Measurements from ENCODE around the gene C9orf50.

The C9orf50 gene

GRCh38 chr9:129572052-129572425 is 48.9 kb downstream of the C9orf50 start:
- Mint-ChIP-seq H3K9me3 (peaks cover 6% of the 10 kb centered on the region), H3K27me3 (peaks cover 32% of the 10 kb centered on the region), H3K4me3 (no peak overlapping the region), H3K27ac (no peak overlapping the region), H3K36me3 (ENCODE audit: low read depth) (no peaks in the 10 kb centered on the region), H3K4me1 (peaks cover 24% of the 10 kb centered on the region)
- DNase-seq (no peak), ATAC-seq (no peak)

DNA sequence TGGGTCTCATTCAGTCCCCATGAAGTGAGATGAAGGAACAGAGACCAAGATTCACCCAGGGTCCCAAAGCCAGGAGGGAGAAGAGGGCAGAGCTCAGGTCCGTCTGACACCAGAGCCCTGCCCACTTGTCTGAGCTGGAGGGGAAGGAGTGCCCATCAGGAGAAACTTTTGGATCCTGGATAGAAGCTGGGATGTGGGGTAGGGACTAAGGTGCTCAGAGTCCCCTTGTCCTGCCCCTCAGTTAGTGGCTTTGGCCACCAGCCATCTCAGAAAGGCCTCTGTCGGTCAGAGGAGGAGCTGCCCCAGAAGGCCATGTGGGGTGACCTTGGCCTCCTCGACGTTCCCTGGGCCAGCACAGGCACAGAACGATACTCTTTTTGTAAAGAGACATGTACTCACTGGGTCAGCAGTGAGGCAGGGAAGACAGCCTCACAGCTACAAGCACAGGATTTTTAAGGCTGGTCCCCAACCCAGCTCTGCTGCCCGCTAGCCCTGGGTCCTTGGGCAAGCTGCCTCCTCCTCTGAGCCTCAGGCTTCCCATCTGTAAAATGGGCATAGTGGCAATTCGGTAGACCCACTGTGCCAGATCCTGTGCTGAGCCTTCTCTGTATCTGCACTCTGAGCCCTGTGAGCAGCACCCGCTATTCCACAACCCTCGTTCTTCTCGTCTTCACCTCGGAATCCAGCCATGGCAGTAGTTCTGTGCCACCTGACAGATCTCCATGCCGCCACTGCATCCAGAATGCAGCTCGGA is 49.4 kb downstream of the C9orf50 start:
- Mint-ChIP-seq H3K36me3 (ENCODE audit: low read depth) (no peaks in the 10 kb centered on the region), H3K4me1 (peaks cover 24% of the 10 kb centered on the region), H3K9me3 (peaks cover 6% of the 10 kb centered on the region), H3K27me3 (peaks cover 37% of the 10 kb centered on the region), H3K4me3 (no peak overlapping the region), H3K27ac (no peak overlapping the region)
- no peak for DNase-seq
- ATAC-seq, result no peak

DNA sequence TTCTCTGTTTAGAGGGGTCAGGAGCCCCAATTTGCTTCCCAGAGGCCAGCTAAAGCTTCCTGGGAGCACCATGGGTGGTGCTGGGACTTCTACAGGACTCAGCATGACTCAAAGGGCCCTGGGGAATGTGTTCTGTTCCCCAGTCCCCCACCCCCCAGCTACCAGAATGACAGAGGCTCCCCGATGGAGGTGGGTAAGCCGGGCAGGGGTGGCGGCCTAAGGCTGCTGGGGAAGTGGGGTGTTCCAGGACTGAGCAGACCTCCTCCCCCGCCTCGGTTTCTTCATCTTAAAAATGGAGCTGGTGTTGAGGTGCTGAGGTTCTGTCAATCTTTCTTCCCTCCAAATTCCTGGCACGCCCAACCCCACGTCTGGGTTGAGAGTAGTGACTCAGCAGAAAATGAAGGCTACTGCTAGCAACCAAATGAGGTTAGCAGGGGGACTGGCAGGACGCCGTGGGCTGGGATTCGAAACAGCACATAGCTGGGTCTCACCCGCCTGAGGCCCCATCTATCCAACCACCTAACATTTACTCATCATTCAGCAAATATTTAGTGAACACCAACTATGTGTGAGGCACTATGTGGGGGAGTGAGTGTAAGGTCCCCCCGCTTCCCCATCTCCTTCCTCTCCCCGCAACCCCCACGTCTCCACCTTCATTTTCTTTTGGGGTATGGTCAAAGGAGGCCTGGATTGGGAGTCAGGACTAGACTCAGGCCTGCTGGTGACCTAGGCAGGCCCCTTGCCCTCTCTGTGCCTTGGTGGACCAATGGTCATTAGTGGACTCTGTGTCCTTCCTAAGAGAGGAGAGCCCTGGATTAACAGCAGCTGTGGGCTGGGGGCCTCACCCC is 50.2 kb downstream of the C9orf50 start:
- DNase-seq (peak; percentile 30), ATAC-seq (peak; percentile 53)
- H3K27me3 Mint-ChIP-seq, result peaks cover 36% of the 10 kb centered on the region
- no peaks in the 10 kb centered on the region for H3K36me3 Mint-ChIP-seq (ENCODE audit: low read depth)
- peaks cover 24% of the 10 kb centered on the region for H3K4me1 Mint-ChIP-seq
- H3K27ac Mint-ChIP-seq, result no peak overlapping the region
- no peak overlapping the region for H3K4me3 Mint-ChIP-seq
- H3K9me3 Mint-ChIP-seq, result peaks cover 6% of the 10 kb centered on the region

DNA sequence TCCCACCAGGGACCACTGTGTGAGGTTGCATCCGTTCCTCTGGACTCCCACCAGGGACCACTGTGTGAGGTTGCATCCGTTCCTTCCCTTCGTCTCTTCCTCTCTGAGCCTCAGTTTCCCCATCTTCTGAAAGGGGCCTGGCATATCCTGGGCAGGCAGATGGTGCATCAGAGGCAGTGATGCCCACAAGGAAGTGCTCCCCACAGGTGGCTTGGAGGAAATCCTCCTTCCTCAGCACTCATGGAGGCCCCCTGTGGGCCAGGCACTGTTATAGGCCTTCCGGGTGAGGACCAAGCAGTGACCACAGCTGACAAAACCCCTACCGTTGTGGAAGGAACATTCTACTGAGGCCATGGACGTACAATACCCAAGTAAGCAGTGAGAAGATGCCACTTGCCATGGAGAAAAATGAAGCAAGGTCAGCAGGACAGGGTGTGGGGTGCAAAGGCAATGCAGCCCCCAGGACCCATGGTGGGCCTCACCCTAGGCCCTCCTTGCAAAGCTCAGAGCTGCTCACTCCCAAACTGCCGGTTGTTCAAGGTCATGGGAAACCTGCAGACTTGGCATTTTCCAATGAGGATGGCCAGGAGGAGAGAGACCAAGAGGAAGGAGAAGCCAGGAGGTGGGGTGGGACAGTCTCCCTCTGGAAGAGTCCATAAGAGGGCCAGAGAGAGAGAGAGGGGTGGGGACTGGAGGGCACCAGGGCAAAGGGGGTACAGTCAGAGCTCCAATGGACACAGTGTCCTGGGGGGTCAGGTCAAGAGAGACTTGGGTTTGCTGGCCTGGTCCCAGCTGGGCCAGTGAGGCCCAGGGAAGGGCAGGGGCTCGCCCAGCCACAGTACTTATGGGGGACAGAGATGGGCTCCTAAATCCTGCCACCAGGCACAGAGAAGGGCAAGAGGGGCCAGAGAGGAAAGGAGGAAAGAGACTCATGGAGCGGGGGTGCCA is 51.1 kb downstream of the C9orf50 start:
- H3K4me1 Mint-ChIP-seq, result peaks cover 24% of the 10 kb centered on the region
- ATAC-seq (no peak), DNase-seq (peak; percentile 18)
- H3K27me3 Mint-ChIP-seq, result peaks cover 36% of the 10 kb centered on the region
- peak overlapping the region; percentile 46 for H3K27ac Mint-ChIP-seq
- H3K9me3 Mint-ChIP-seq, result peaks cover 6% of the 10 kb centered on the region
- peak overlapping the region; percentile 70 for H3K4me3 Mint-ChIP-seq
- H3K36me3 Mint-ChIP-seq (ENCODE audit: low read depth), result no peaks in the 10 kb centered on the region

- H3K9me3 Mint-ChIP-seq, result peaks cover 3% of the 10 kb centered on the region
- no peaks in the 10 kb centered on the region for H3K36me3 Mint-ChIP-seq (ENCODE audit: low read depth)
- DNase-seq (peak; percentile 22), ATAC-seq (no peak)
- H3K4me3 Mint-ChIP-seq, result peak overlapping the region; percentile 70
- peaks cover 36% of the 10 kb centered on the region for H3K27me3 Mint-ChIP-seq
- peaks cover 24% of the 10 kb centered on the region for H3K4me1 Mint-ChIP-seq
- H3K27ac Mint-ChIP-seq, result no peak overlapping the region
Observed at GRCh38 chr9:129568560-129569501, 52.1 kb downstream of the C9orf50 start.

GRCh38 chr9:129567842-129568559 is 52.9 kb downstream of the C9orf50 start:
- Mint-ChIP-seq H3K4me1 (peaks cover 24% of the 10 kb centered on the region), H3K27ac (no peak overlapping the region), H3K36me3 (ENCODE audit: low read depth) (no peaks in the 10 kb centered on the region), H3K9me3 (no peaks in the 10 kb centered on the region), H3K27me3 (peaks cover 36% of the 10 kb centered on the region), H3K4me3 (peak overlapping the region; percentile 63)
- DNase-seq (no peak), ATAC-seq (no peak)

GRCh38 chr9:129567329-129567728 is 53.6 kb downstream of the C9orf50 start:
- no peaks in the 10 kb centered on the region for H3K36me3 Mint-ChIP-seq (ENCODE audit: low read depth)
- H3K4me1 Mint-ChIP-seq, result peaks cover 24% of the 10 kb centered on the region
- ATAC-seq (no peak), DNase-seq (no peak)
- H3K9me3 Mint-ChIP-seq, result no peaks in the 10 kb centered on the region
- H3K27me3 Mint-ChIP-seq, result peaks cover 36% of the 10 kb centered on the region
- H3K27ac Mint-ChIP-seq, result no peak overlapping the region
- no peak overlapping the region for H3K4me3 Mint-ChIP-seq

DNA sequence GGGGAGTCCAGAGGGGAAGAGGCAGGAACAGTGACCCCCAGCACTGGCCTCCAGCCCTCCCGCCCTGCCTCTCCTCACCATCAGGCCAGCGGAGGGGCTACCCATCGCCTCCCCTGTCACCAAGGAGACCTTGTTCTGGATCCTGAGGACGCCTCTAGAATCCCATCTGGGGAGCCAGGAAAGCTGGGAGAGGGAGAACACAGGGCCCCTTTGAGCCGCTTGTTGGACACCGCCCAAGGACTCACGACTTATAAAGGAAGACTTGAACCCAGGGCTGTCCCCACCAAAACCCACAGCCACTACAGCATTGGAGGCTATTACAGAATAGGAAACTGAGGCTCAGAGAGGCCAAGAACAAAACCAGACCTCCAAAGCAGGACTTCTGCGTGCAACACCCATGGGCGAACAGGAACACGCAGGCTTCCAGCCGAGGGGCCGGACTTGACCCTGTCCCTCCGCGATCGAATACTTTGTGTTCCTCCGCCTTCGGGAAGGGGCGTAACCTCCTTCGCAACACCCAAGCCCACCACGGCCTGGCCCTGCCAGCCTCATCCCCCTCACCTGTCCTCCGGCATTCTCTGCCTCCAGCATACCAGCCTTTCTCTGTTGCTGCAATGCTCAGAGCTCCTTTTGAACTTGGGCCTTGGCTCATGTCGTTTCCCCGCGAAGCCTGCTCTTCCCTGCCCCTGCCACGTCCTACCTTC is 54.2 kb downstream of the C9orf50 start:
- H3K9me3 Mint-ChIP-seq, result no peaks in the 10 kb centered on the region
- no peak overlapping the region for H3K27ac Mint-ChIP-seq
- peaks cover 36% of the 10 kb centered on the region for H3K27me3 Mint-ChIP-seq
- ATAC-seq (no peak), DNase-seq (no peak)
- no peak overlapping the region for H3K4me3 Mint-ChIP-seq
- no peaks in the 10 kb centered on the region for H3K36me3 Mint-ChIP-seq (ENCODE audit: low read depth)
- H3K4me1 Mint-ChIP-seq, result peaks cover 24% of the 10 kb centered on the region

DNA sequence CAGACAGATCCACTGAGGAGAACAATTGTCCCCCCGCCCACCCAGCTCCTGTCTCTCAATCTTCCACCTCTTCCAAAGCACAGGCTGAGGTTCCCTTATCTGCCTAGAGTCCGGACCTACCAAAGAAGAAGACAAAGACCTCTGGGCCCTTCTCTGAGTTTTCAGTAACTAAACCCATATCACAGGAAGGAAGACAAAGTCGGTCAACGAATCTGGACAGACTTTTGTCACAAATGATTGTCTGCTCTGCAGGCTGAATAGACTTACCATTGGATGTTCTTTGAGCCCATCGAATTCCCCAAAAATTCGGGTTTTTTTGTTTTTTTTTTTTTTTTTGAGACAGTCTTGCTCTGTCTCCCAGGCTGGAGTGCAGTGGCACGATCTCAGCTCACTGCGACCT is 58.0 kb downstream of the C9orf50 start:
- Mint-ChIP-seq H3K36me3 (ENCODE audit: low read depth) (no peaks in the 10 kb centered on the region), H3K9me3 (no peaks in the 10 kb centered on the region), H3K27ac (no peak overlapping the region), H3K27me3 (peaks cover 15% of the 10 kb centered on the region), H3K4me3 (no peak overlapping the region), H3K4me1 (peaks cover under 1% of the 10 kb centered on the region)
- DNase-seq, result no peak
- no peak for ATAC-seq

DNA sequence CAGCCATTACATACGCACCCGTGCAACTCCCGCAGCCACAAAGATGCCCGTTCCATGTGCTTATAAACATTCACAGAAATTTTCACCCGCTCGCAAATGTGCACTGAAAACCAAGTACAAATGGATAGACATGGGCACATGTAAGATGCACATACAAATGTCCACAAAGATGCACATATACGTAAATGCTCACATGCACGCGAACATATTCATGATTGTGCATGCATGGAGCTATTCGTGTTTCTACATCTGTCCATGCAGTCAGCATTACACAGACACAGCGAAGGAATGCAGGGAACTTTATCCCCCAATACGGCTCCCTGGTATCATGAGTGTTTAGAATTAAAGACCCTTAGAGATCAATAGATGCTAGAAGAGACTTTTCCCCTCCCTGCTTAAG is 58.4 kb downstream of the C9orf50 start:
- H3K4me3 Mint-ChIP-seq, result no peak overlapping the region
- no peak overlapping the region for H3K27ac Mint-ChIP-seq
- DNase-seq (no peak), ATAC-seq (no peak)
- H3K4me1 Mint-ChIP-seq, result no peaks in the 10 kb centered on the region
- no peaks in the 10 kb centered on the region for H3K9me3 Mint-ChIP-seq
- peaks cover 11% of the 10 kb centered on the region for H3K27me3 Mint-ChIP-seq
- H3K36me3 Mint-ChIP-seq (ENCODE audit: low read depth), result no peaks in the 10 kb centered on the region

Measured in activated naive CD8-positive, alpha-beta T cell treated with anti-CD3 and anti-CD28 coated beads, Interleukin-2, amount 50 U/mL, for 24 hours (primary cell).